HCT116 (cell line): ENCODE measurements around the gene ARF1. TPM values are rescaled to one million over a fixed set of nuclear protein-coding genes. Genes with fewer than 3 reads are reported as not detected.

Source experiments
- ATAC-seq: fragments of 200-7000 bp; cut with Tn5 transposase; 2 replicates; pipeline ENCODE4 v1.9.1; 2020; ENCODE audit warnings: mild to moderate bottlenecking, moderate library complexity
- BruUV-seq: library from RNA; stranded (reverse); fragments of 400-500 nt; replicated peaks from 2 replicates; lab custom pipeline; 2021; lab: Mats Ljungman, UMichigan
- CTCF ChIA-PET: fragments of 300-600 bp; sonication (Branson Sonifier 250); formaldehyde crosslinking; loops from one replicate; lab custom pipeline; 2021; ENCODE audit warnings: antibody characterized with exemption; lab: Charles Lee
- POLR2A ChIA-PET: fragments of 300-600, 350-600 bp; sonication (Branson Sonifier 250); formaldehyde crosslinking; loops from one replicate; lab custom pipeline; 2021; ENCODE audit warnings: antibody characterized with exemption; lab: Charles Lee
- RAD21 ChIA-PET, 2 experiments: fragments of 300-600 bp; sonication (Branson Sonifier 250); formaldehyde crosslinking; loops; one replicate each; lab custom pipeline; 2023; ENCODE audit warnings: low total read pairs in 2 of 2; ENCODE audit not compliant: uncharacterized antibody in 2 of 2, unreplicated experiment in 2 of 2, low non-redundant PET in 1 of 2; lab: Charles Lee
- DNase-seq: peaks from one replicate; pipeline ENCODE4 v3.0.0-alpha.2; 2010; ENCODE audit warnings: low read depth, low spot score
- H2AFZ ChIP-seq: fragments of 200-600 bp; shearing (Covaris generic), sonication (generic); 2 replicates; pipeline ENCODE4 v1.6.1; 2017; ENCODE audit warnings: low read depth, mixed run types, mixed read lengths, antibody characterized with exemption, low read length; ENCODE audit not compliant: poor library complexity, severe bottlenecking
- H3K27ac ChIP-seq: 2 replicates; pipeline ENCODE4 v1.5.1; 2012; ENCODE audit warnings: low read depth, low read length
- H3K27me3 ChIP-seq: fragments of 200-600 bp; sonication (generic); 2 replicates; pipeline ENCODE4 v1.6.1; 2016; ENCODE audit warnings: mixed run types, low read length, mixed read lengths; ENCODE audit not compliant: insufficient read depth
- H3K36me3 ChIP-seq, 2 experiments: fragments of 200-500 bp in 1 of 2; fragments of 200-600 bp in 1 of 2; sonication (Bioruptor generic) in 1 of 2; sonication (generic) in 1 of 2; 2 replicates each; pipeline versions ENCODE4 v1.5.1 to v1.6.1; 2014 to 2016; ENCODE audit warnings: low read length in 2 of 2, inconsistent platforms in 1 of 2, mixed read lengths in 1 of 2, mixed run types in 1 of 2; ENCODE audit not compliant: insufficient read depth in 2 of 2, control insufficient read depth in 1 of 2
- H3K4me1 ChIP-seq, 2 experiments: fragments of 200-600 bp in 1 of 2; sonication (generic) in 1 of 2; 2 replicates each; pipeline versions ENCODE4 v1.5.1 to v1.6.1; 2012 to 2017; ENCODE audit warnings: low read length in 2 of 2, inconsistent platforms in 1 of 2, mild to moderate bottlenecking in 1 of 2, mixed read lengths in 1 of 2, mixed run types in 1 of 2, moderate library complexity in 1 of 2; ENCODE audit not compliant: insufficient read depth in 2 of 2, control insufficient read depth in 1 of 2
- H3K4me2 ChIP-seq: fragments of 200-600 bp; sonication (generic); 2 replicates; pipeline ENCODE4 v1.6.1; 2017; ENCODE audit warnings: mixed run types, low read length, mixed read lengths
- H3K4me3 ChIP-seq, 2 experiments: fragments of 200-600 bp in 1 of 2; sonication (generic) in 1 of 2; replicated peaks in 1 of 2; 2 replicates each; pipeline ENCODE4 v1.5.1; 2011 to 2016; ENCODE audit warnings: low read length in 2 of 2, control low read depth in 1 of 2, low read depth in 1 of 2, mild to moderate bottlenecking in 1 of 2, mixed read lengths in 1 of 2, mixed run types in 1 of 2
- H3K79me2 ChIP-seq: fragments of 200-600 bp; sonication (generic); 2 replicates; pipeline ENCODE4 v1.6.1; 2017; ENCODE audit warnings: mild to moderate bottlenecking, mixed run types, low read length, moderate library complexity, mixed read lengths; ENCODE audit not compliant: insufficient read depth
- H3K9ac ChIP-seq: fragments of 200-600 bp; sonication (generic); 2 replicates; pipeline ENCODE4 v1.6.1; 2016; ENCODE audit warnings: low read length, mixed read lengths
- H3K9me2 ChIP-seq: fragments of 200-600 bp; sonication (generic), shearing (Covaris generic); 2 replicates; pipeline ENCODE4 v1.6.1; 2017; ENCODE audit warnings: mixed run types, mild to moderate bottlenecking, moderate library complexity; ENCODE audit not compliant: insufficient read depth
- H3K9me3 ChIP-seq, 2 experiments: fragments of 200-500 bp in 1 of 2; fragments of 200-600 bp in 1 of 2; sonication (Bioruptor generic) in 1 of 2; sonication (generic) in 1 of 2; 2 replicates each; pipeline ENCODE4 v1.6.1; 2014 to 2017; ENCODE audit warnings: low read length in 2 of 2, mixed read lengths in 2 of 2, inconsistent platforms in 1 of 2, low read depth in 1 of 2, mild to moderate bottlenecking in 1 of 2, mixed run types in 1 of 2, moderate library complexity in 1 of 2; ENCODE audit not compliant: control insufficient read depth in 1 of 2, insufficient read depth in 1 of 2
- H4K20me1 ChIP-seq: fragments of 200-600 bp; sonication (generic), shearing (Covaris generic); 2 replicates; pipeline ENCODE4 v1.6.1; 2017; ENCODE audit warnings: mixed run types, mild to moderate bottlenecking, moderate library complexity; ENCODE audit not compliant: insufficient read depth
- EZH2phosphoT487 ChIP-seq: fragments of 200-600 bp; IDR thresholded peaks from 2 replicates; pipeline ENCODE4 v1.6.1; 2018; ENCODE audit warnings: antibody characterized with exemption, borderline replicate concordance
- FOSL1 ChIP-seq: IDR thresholded peaks from 2 replicates; pipeline ENCODE4 v1.6.1; 2012; ENCODE audit warnings: low read depth
- POLR2AphosphoS5 ChIP-seq: IDR thresholded peaks from 2 replicates; pipeline ENCODE4 v1.6.1; 2011; ENCODE audit warnings: mild to moderate bottlenecking, low read depth, low read length, moderate library complexity
- SRF ChIP-seq: IDR thresholded peaks from 2 replicates; pipeline ENCODE4 v1.6.1; 2012; ENCODE audit warnings: low read depth
- ZFX ChIP-seq: fragments of 450-650 bp; IDR thresholded peaks from 2 replicates; pipeline ENCODE4 v1.6.1; 2017
- intact Hi-C: fragments of 100-400 bp; cut with micrococcal nuclease; formaldehyde crosslinking; loops from 2 replicates; pipeline ENCODE4 v1.10.0; 2022
- total RNA-seq: library from RNA; stranded (reverse); gene quantifications from one replicate; pipeline ENCODE4 v1.2.1, GENCODE V29; 2021; ENCODE audit not compliant: unreplicated experiment

Gene ARF1
- total RNA-seq, 1 experiment from 2014 or later, result 394 TPM

DNA sequence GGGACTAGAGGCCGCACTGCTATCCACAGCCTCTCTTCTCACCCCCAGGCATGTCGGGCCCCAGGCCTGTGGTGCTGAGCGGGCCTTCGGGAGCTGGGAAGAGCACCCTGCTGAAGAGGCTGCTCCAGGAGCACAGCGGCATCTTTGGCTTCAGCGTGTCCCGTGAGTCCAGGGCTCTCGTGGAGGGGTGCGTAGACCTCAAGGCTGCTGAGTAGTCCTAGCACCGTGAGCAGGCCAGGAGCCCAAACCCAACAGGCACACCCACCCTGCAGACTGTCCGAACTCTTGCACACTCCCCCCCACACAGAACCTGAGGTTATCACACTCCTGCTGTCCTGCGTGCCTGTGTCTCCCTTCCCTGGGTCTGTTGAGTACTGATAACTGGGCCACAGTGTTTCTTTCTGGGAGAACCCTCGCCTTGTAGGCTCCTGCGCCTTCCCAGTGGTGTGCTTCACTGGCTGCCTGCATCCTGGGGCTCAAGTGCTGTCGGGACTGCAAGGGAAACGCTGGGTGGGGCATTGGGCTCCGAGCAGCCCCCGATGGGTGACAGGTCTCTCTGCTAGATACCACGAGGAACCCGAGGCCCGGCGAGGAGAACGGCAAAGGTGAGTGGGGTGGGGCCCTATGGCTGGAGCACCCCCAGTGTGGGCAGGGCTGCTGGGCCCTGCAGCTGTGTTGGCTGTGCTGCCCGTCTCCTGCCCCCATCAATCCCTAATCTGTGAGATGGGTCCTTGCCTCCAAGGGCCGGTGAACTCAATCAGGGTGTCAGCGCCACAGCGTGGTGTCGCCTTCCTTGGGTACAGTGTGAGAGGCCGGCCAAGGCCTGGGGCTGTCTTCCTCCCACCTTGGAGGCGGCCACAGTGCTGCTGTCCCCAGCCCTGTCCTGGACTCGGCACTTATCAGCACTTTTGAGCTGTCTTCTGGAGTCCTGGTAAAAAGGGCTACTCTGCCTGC is 63.2 kb downstream of the ARF1 start:
- Histone ChIP-seq H3K9ac (no peak overlapping the region), H3K4me2 (no peak overlapping the region), H3K4me1 (peaks cover 0 to 12% of the 10 kb centered on the region in 2 experiments; a peak in 3 of 4 replicates), H3K9me3 (no peaks in the 10 kb centered on the region), H3K36me3 (0 out of 4 replicates have a peak, but pooled peaks cover 0 to 6% of the 10 kb centered on the region in 2 experiments), H4K20me1 (no peaks in the 10 kb centered on the region), H3K27ac (no peak overlapping the region), H3K4me3 (no peak overlapping the region), H2AFZ (no peak overlapping the region), H3K79me2 (peaks cover 53% of the 10 kb centered on the region), H3K9me2 (no peaks in the 10 kb centered on the region), H3K27me3 (no peaks in the 10 kb centered on the region)
- ChIA-PET RAD21 (no interaction called here), POLR2A (no interaction called here), CTCF (no interaction called here)
- no TSS peak for BruUV-seq
- intact Hi-C loops, result no loop called here
- DNase-seq, result no peak
- ATAC-seq, result no peak
- TF ChIP-seq SRF (no peak), FOSL1 (no peak)

DNA sequence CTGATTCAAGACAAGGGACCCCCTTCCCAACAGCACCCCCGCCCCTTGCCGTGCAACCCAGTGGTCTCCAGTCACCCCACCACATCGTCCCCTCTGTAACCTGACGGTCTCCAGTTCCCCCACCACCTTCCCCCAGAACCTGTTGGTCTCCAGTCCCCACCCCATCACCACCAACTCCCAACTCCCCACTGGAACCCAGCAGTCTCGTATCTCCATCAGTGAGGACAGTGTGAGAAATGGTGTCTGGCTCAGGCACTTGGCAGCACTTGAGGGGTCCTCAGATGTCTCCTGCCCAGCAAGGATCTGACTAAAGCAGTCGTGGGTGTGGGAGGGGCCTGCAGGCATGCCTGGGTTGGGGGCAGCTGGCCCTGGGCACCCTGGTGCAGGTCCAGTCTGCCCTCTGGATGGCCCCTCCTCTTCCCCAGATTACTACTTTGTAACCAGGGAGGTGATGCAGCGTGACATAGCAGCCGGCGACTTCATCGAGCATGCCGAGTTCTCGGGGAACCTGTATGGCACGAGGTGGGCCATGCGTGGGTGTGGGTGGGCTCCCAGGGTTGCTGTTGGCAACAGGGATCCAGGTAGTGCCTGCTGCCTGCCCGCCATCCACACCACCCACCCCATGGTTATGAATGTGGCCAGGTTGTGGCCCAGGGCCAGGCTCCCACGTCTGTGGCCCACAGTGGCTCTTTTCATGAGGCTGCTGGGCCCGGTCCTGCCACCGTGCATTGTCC is 64.1 kb downstream of the ARF1 start:
- ChIA-PET RAD21 (no interaction called here), CTCF (no interaction called here), POLR2A (no interaction called here)
- H3K36me3 ChIP-seq, result 0 out of 4 replicates have a peak, but pooled peaks cover 0 to 6% of the 10 kb centered on the region in 2 experiments
- ATAC-seq (no peak), DNase-seq (no peak)
- H3K27ac ChIP-seq, result no peak overlapping the region
- H4K20me1 ChIP-seq, result no peaks in the 10 kb centered on the region
- peaks cover 0 to 5% of the 10 kb centered on the region in 2 experiments; a peak in 3 of 4 replicates for H3K4me1 ChIP-seq
- H3K9me3 ChIP-seq, result no peaks in the 10 kb centered on the region
- no peaks in the 10 kb centered on the region for H3K9me2 ChIP-seq
- no peak for TF ChIP-seq EZH2phosphoT487
- no peak for TF ChIP-seq POLR2AphosphoS5
- no peak for TF ChIP-seq ZFX
- no peak overlapping the region for H3K4me3 ChIP-seq
- no peak overlapping the region for H3K4me2 ChIP-seq
- BruUV-seq, result no TSS peak
- H3K9ac ChIP-seq, result no peak overlapping the region
- peaks cover 44% of the 10 kb centered on the region for H3K79me2 ChIP-seq
- no peaks in the 10 kb centered on the region for H3K27me3 ChIP-seq
- H2AFZ ChIP-seq, result no peak overlapping the region
- intact Hi-C loops, result no loop called here
